GM18526 (cell line): Measurements from ENCODE around the gene PTGES2.
A peak's percentile ranks its signal among the peaks of the same experiment; 100 is the strongest.

Experiments used
- POLR2A ChIP-seq: IDR thresholded peaks from 3 replicates; pipeline ENCODE4 v1.6.1; 2011; ENCODE audit not compliant: insufficient read length; ENCODE audit errors: extremely low read depth

Gene PTGES2

GRCh38 chr9:128145951-128146351, 18.4 kb upstream of the PTGES2 start:
- no peak for TF ChIP-seq POLR2A

DNA sequence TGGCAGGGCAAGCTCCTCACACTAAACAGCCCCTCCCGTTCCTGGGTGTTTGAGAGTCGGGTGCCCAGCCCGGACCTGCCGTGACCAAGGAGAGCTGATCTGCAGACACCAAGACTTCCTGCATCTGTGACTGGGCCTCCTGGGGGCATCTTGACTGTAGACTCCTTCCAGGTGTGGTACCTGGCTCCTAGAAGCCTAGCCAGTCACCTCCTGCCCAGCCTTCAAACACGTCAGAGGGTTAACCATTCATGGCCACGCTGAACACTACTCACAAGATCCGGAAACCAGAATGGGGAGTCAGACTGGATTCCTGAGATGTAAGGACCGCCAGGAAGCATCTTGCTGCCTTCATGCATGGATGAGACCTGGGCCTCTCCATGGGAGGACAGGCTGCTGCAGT, 18.0 kb upstream of the PTGES2 start:
- no peak for TF ChIP-seq POLR2A

DNA sequence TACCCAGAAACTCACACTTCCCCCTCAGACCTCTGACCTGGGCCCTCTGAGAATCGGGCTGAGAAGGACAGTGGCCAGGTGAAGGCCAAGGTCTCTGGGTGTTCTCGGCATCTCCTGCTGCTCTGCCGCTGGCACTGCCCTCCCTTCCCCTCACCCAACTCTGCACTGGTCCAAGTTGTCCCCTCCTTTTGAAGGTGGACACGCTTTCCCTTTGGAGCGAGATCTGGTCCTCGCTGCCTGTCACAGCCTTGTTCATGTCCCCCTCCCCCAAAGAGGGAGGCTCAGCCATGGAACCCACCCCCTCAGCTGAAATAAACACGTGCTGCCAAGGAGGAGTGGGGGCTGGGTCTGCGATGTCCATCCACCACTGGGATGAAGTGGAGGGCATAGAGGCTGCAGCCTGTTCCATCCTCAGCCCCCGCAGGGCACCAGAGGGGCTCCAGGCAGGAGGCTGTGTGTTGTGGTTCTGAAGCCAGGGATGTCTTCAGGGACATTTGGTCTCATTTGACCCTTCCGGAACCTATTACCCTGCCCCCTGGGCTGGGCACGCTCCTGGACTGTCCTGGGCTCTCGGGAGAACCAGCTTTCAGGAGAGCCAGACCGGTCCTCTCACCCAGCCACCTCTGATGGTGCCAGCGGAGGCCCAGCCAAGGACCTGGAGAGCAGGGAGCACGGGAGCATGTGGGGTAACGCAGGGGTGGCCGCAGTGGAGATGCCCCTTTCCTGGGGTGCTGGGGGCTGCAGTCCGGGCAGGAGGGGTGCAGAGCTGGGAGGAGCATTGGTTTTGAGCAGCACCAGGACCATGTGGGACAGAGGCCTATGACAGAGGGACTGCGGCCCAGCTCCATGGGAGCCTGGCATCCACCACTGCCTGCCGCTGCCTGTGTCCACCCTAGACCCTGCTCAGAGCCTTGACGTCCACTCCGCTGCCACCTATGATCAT, 17.0 kb upstream of the PTGES2 start:
- no peak for TF ChIP-seq POLR2A

DNA sequence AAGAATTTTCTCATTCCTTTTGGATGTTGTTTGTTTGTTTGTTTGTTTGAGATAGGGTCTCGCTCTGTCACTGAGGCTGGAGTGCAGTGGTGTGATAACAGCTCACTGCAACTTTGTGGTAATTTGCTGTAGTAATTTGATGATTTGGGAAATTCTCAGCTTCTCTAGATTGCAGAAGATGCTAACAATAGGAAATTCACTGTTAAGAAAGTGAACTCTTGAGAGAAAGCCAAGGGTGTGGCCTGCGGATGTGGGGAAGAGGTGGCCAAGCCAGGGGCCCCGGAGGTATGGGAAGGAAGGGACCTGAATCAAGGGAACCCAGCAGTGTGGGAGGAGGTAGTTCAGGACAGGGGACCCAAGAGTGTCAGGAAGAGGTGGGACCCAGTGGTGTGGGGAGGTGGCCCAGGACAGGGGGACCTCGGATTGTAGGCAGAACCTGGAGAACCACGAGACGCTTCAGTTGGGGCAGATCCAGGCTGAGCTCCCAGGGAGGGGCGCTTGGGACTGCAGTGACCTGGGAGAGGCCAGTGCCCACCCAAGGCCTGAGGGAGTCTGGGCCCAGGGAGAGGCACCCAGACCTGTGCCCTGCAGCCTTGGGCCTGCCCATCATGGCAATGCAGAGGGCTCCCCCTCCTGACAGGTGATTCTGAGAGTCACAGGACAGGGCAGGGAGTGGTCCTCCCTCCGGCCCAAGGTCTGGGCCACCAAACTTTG, 16.2 kb upstream of the PTGES2 start:
- no peak for TF ChIP-seq POLR2A

DNA sequence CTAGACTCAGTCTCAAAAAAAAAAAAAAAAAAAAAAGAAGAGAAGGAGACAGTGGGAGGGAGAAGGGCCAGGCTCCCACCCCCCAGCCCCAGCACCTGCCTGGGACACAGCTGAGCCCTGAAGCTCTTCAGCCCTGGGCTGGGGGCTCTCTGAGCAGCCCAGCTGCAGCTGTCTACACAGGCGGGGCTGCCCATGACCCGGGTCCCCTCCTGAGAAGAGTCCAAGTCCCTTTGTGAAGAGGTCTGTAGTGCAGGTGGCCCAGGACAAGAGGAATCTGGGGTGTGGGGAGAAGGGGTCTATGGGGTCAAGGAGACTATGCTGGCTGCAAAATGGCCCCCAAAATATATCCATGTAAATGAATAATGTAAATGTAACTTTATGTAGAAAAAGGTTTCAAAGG, 15.1 kb upstream of the PTGES2 start:
- no peak for TF ChIP-seq POLR2A

DNA sequence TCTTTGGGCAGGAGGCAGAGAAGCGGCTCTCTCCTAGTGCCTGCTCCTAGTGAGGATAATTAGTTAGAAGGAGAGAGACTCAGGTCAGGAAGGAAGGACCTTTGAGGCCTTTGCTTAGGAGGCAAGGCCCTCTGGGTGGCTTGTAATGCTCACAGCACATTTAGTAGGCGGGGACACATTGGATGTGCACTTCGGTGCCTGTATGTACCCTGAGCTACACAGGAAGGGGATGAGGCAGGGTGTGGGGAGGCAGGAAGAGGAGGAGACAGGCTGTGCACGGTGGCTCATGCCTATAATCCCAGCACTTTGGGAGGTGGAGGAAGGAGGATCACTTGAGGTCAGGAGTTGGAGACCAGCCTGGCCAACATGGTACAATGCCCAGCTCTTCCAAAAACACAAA, 14.5 kb upstream of the PTGES2 start:
- TF ChIP-seq POLR2A: no peak

DNA sequence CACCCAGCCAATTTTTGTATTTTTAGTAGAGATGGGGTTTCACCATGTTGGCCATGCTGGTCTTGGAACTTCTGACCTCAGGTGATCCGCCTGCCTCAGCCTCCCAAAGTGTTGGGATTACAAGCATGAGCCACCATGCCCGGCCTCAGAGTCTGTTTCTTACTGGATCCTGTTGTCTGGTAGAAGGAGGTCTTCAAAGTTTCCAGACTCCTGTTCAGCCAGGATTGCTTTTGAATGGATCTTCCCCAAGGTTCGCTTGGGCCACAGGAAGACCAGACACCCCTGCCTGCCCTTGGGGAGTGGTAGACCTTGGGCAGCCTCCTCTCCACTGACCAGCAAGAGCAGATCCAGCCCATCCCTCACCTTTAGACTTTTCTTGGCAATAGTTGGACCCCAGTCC, 14.1 kb upstream of the PTGES2 start:
- no peak for TF ChIP-seq POLR2A

- TF ChIP-seq POLR2A: no peak
Observed at GRCh38 chr9:128139621-128140020, 12.1 kb upstream of the PTGES2 start.

DNA sequence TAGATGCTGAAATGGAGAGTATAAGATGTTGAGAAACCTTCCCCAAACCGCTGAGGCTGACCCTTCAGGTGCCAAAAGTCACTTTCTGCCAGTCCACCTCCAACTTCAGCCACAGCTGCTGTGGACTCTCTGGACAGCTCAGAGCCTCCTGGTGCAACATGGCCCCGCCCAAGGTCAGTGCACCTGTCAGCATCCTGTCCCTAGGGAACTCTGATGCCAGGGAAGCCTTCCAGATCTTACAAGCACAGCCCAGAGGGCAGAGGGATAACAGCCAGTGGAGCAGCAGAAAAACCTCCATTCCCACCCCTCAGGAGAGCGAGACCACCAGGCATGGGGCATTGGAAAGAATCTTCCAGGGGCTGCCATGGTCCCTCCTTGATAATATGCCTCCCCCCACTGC, 10.5 kb upstream of the PTGES2 start:
- no peak for TF ChIP-seq POLR2A

- no peak for TF ChIP-seq POLR2A
Observed at GRCh38 chr9:128136816-128137793, 9.6 kb upstream of the PTGES2 start.

DNA sequence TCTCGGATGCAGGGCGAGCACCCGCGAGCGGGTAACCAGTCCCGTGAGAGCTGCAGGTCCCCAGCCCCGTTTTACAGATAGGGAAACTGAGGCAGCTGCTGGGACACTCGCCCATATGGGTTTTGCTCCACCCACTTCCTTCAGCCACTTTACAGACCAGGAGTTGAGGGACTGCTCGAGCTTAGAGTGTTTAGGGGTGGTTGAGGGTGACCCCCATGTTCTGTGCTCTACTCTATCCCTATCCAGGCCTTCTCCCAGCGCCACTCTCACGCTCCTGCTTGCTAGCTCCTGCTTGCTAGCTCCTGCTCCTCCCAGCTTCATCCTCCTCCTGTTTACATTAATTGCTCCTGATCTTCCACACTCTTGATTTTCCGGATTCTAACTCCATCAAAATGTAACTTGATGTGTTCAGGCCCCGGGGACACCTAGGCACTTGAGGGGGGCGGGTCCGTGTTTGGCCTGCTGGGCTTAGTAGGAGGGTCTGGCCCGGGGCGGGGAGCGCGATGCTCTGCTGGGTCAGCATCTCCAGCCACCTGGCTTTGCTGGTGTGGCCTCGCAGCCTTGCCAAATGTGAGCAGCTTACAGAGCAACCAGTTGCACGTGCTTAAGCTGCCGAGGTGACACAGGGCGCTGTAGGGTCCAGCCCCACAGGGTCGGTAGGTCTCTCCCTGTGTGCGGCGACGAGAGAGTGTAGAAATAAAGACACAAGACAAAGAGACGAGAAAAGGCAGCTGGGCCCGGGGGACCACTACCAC, 1.5 kb upstream of the PTGES2 start:
- TF ChIP-seq POLR2A: no peak

DNA sequence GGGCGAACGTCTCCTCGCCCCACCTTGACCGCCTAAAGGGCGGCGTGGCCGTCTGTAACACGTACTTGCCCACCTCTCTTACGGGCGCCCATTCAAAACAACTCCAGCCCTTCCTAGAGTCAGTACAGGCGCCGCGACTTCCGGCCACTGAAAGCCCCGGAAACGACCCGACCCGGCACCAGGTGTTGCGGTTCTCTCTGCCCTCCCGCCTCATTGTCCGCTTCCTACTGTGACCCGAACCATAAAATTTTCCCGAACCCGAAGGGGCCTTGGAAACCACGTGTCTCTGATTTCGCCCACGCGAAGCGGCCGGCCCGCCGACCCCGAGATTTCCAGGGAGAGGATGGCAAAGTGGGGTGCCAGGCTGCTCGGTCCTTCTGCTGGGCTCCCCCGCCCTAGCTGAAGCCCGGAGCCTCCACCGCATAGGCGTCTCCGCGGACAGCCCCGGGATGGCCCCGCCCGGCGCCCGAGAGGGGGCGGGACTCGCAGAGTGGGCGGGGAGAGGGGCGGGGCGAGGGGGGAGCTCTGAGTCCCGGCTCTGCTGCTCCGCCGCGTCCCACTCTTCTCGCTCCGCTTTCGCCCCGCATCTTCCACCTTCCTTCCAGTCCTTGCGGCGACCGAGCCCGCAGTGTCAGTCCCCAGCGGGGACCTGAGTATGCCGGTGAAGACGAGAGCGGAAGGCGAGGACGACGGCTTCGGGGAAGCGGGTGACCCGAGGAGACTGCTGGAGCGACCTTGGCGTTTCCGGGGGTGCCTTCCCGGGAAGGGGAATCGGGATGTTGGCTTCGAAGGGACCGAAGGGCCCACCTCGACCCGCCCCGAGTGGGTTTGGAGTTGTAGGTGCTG, 684 bp upstream of the PTGES2 start:
- TF ChIP-seq POLR2A: peak; percentile 59

GRCh38 chr9:128125580-128126354, 1.8 kb downstream of the PTGES2 start:
- no peak for TF ChIP-seq POLR2A
